OCI-LY7 (cell line): Measurements from ENCODE around the gene WDR70.

Experiments used
- EZH2phosphoT487 ChIP-seq: fragments of 200-600 bp; sonication (generic); IDR thresholded peaks from 2 replicates; pipeline ENCODE4 v1.6.1; 2018; ENCODE audit warnings: low read depth, borderline replicate concordance, mild to moderate bottlenecking, mixed run types, antibody characterized with exemption, low read length, moderate library complexity, mixed read lengths
- TF ChIP-seq, protein P1 (sequence below): fragments of 200-600 bp; sonication (generic); conservative IDR thresholded peaks from 2 replicates; pipeline ENCODE4 v1.5.1; 2014; ENCODE audit warnings: mild to moderate bottlenecking, antibody characterized with exemption, low read length, moderate library complexity, mixed read lengths

GRCh38 chr5:37772255-37772654, 393.1 kb downstream of the WDR70 start:
- TF ChIP-seq, protein P1, sequence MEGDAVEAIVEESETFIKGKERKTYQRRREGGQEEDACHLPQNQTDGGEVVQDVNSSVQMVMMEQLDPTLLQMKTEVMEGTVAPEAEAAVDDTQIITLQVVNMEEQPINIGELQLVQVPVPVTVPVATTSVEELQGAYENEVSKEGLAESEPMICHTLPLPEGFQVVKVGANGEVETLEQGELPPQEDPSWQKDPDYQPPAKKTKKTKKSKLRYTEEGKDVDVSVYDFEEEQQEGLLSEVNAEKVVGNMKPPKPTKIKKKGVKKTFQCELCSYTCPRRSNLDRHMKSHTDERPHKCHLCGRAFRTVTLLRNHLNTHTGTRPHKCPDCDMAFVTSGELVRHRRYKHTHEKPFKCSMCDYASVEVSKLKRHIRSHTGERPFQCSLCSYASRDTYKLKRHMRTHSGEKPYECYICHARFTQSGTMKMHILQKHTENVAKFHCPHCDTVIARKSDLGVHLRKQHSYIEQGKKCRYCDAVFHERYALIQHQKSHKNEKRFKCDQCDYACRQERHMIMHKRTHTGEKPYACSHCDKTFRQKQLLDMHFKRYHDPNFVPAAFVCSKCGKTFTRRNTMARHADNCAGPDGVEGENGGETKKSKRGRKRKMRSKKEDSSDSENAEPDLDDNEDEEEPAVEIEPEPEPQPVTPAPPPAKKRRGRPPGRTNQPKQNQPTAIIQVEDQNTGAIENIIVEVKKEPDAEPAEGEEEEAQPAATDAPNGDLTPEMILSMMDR = no peak
- no peak for TF ChIP-seq EZH2phosphoT487
